Mesenchymal stem cell (in vitro differentiated cells and primary cell): ENCODE results near the gene ARID1A.
A peak's percentile ranks its signal among the peaks of the same experiment; 100 is the strongest.

ENCODE experiments used
- DNase-seq: peaks from one replicate; pipeline ENCODE4 v3.0.0-alpha.2; 2013
- H2AFZ ChIP-seq: one replicate; pipeline ENCODE4 v1.6.1; 2013; ENCODE audit warnings: low read depth, mild to moderate bottlenecking, control low read depth, inconsistent platforms, low read length, moderate library complexity
- H2AK5ac ChIP-seq: 2 replicates; pipeline ENCODE4 v1.6.1; 2013; ENCODE audit warnings: low read length, moderate library complexity, mild to moderate bottlenecking, inconsistent platforms; ENCODE audit not compliant: severe bottlenecking
- H2BK120ac ChIP-seq: one replicate; pipeline ENCODE4 v1.6.1; 2013; ENCODE audit warnings: low read depth, mild to moderate bottlenecking, inconsistent platforms, low read length, moderate library complexity
- H2BK12ac ChIP-seq, 2 experiments: one replicate each; pipeline ENCODE4 v1.6.1; 2013; ENCODE audit warnings: inconsistent platforms in 2 of 2, low read length in 2 of 2, mild to moderate bottlenecking in 2 of 2, moderate library complexity in 2 of 2, control low read depth in 1 of 2
- H2BK15ac ChIP-seq: one replicate; pipeline ENCODE4 v1.6.1; 2013; ENCODE audit warnings: mild to moderate bottlenecking, low read depth, inconsistent platforms; ENCODE audit not compliant: poor library complexity, severe bottlenecking
- H2BK5ac ChIP-seq: 2 replicates; pipeline ENCODE4 v1.6.1; 2013; ENCODE audit warnings: low read depth, mild to moderate bottlenecking, low read length, control low read depth, inconsistent platforms; ENCODE audit not compliant: poor library complexity, severe bottlenecking
- H3K14ac ChIP-seq, 2 experiments: one replicate each; pipeline ENCODE4 v1.6.1; 2013; ENCODE audit warnings: inconsistent platforms in 2 of 2, low read length in 2 of 2, control low read depth in 1 of 2, mild to moderate bottlenecking in 1 of 2, moderate library complexity in 1 of 2
- H3K18ac ChIP-seq, 2 experiments: one replicate each; pipeline ENCODE4 v1.6.1; 2013; ENCODE audit warnings: inconsistent platforms in 2 of 2, low read length in 2 of 2, control low read depth in 1 of 2, low read depth in 1 of 2, mild to moderate bottlenecking in 1 of 2
- H3K23ac ChIP-seq, 2 experiments: one replicate each; pipeline ENCODE4 v1.6.1; 2013; ENCODE audit warnings: inconsistent platforms in 2 of 2, low read length in 2 of 2, mild to moderate bottlenecking in 2 of 2, moderate library complexity in 2 of 2, control low read depth in 1 of 2
- H3K27ac ChIP-seq: 2 replicates; pipeline ENCODE4 v1.5.1; 2013; ENCODE audit warnings: mild to moderate bottlenecking, moderate library complexity, low read length, control low read depth, inconsistent platforms; ENCODE audit not compliant: poor library complexity, severe bottlenecking
- H3K27me3 ChIP-seq, 2 experiments: 2 replicates each; pipeline versions ENCODE4 v1.6.1 to v1.7.0; 2013; ENCODE audit warnings: low read length in 2 of 2, mild to moderate bottlenecking in 2 of 2, moderate library complexity in 2 of 2, control low read depth in 1 of 2, inconsistent platforms in 1 of 2; ENCODE audit not compliant: control insufficient read depth in 1 of 2, insufficient read depth in 1 of 2
- H3K36me3 ChIP-seq, 2 experiments: 2 replicates each; pipeline versions ENCODE4 v1.6.1 to v1.7.0; 2013; ENCODE audit warnings: low read length in 2 of 2, control low read depth in 1 of 2, inconsistent platforms in 1 of 2, low read depth in 1 of 2, mild to moderate bottlenecking in 1 of 2; ENCODE audit not compliant: insufficient read depth in 2 of 2, control insufficient read depth in 1 of 2
- H3K4ac ChIP-seq, 2 experiments: one replicate each; pipeline ENCODE4 v1.6.1; 2013; ENCODE audit warnings: inconsistent platforms in 2 of 2, low read length in 2 of 2, mild to moderate bottlenecking in 2 of 2, moderate library complexity in 2 of 2, control low read depth in 1 of 2, low read depth in 1 of 2
- H3K4me1 ChIP-seq: 2 replicates; pipeline ENCODE4 v1.6.1; 2013; ENCODE audit warnings: low read depth, low read length, control low read depth; ENCODE audit not compliant: control insufficient read depth, insufficient read depth
- H3K4me2 ChIP-seq: 2 replicates; pipeline ENCODE4 v1.6.1; 2013; ENCODE audit warnings: low read length, mild to moderate bottlenecking, inconsistent platforms; ENCODE audit not compliant: poor library complexity, severe bottlenecking
- H3K4me3 ChIP-seq, 2 experiments: 2 replicates each; pipeline versions ENCODE4 v1.5.1 to v1.7.0; 2013; ENCODE audit warnings: low read length in 2 of 2, mild to moderate bottlenecking in 2 of 2, control low read depth in 1 of 2, low read depth in 1 of 2; ENCODE audit not compliant: insufficient read depth in 1 of 2
- H3K79me1 ChIP-seq: replicated peaks from 2 replicates; pipeline ENCODE4 v1.6.1; 2013; ENCODE audit warnings: mild to moderate bottlenecking, control low read depth, low read length, inconsistent platforms; ENCODE audit not compliant: poor library complexity, severe bottlenecking
- H3K9ac ChIP-seq: 2 replicates; pipeline ENCODE4 v1.7.0; 2013; ENCODE audit warnings: mild to moderate bottlenecking, low read length, moderate library complexity
- H3K9me3 ChIP-seq: 2 replicates; pipeline ENCODE4 v1.7.0; 2013; ENCODE audit warnings: mild to moderate bottlenecking, low read length; ENCODE audit not compliant: control insufficient read depth
- H4K8ac ChIP-seq: one replicate; pipeline ENCODE4 v1.6.1; 2013; ENCODE audit warnings: inconsistent platforms, mild to moderate bottlenecking, low read length, moderate library complexity
- H4K91ac ChIP-seq: one replicate; pipeline ENCODE4 v1.6.1; 2013; ENCODE audit warnings: mild to moderate bottlenecking, low read length, inconsistent platforms
- WGBS: methylation state at CpG from one replicate; pipeline ENCODE4 v1.1.7; 2013; ENCODE audit warnings: mixed read lengths; 5-methylcytosine and 5-hydroxymethylcytosine counted together

ARID1A gene

DNA sequence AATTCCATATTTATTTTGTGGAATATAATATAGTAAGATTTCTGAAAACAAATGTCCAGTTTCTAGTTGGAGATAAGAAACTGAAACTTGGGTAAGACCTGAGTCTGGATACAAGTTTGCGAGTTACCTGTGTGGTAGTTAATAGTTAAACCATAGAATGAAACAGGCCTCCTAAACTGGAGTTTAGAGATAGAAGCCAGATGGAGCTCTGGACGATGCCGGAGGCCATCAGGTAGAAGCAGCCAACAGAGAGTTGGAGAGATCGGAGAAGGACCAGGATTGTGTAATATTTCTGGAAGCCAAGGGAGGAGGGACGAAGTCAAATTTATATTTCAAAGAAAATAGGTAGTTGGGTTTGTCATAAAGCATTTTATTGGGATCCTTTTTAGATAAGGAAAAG, 45.1 kb downstream of the ARID1A start:
- Histone ChIP-seq H2AFZ (no peak overlapping the region), H3K4ac (no peak overlapping the region), H2BK120ac (no peak overlapping the region), H2BK12ac (no peak overlapping the region), H2BK5ac (no peak overlapping the region), H3K79me1 (peaks cover 16% of the 10 kb centered on the region), H3K14ac (no peak overlapping the region), H3K36me3 (peaks cover 16 to 55% of the 10 kb centered on the region in 2 experiments), H2BK15ac (no peak overlapping the region), H4K8ac (no peak overlapping the region), H3K27ac (no peak overlapping the region), H3K9me3 (no peaks in the 10 kb centered on the region), H3K4me3 (no peak overlapping the region), H3K27me3 (no peaks in the 10 kb centered on the region), H3K23ac (no peak overlapping the region), H4K91ac (no peak overlapping the region), H2AK5ac (no peak overlapping the region), H3K9ac (no peak overlapping the region), H3K18ac (no peak overlapping the region), H3K4me1 (peaks cover 4% of the 10 kb centered on the region), H3K4me2 (no peak overlapping the region)
- 97% methylated on average over 5 of the region's 5 CpGs for WGBS
- no peak for DNase-seq

- Histone ChIP-seq H3K9ac (peak overlapping the region; percentile 3), H3K36me3 (peaks cover 9 to 52% of the 10 kb centered on the region in 2 experiments), H3K27ac (peak overlapping the region; percentile 58), H3K4me1 (peaks cover 4% of the 10 kb centered on the region), H3K4me3 (no peak overlapping the region), H3K18ac (no peak overlapping the region), H4K91ac (no peak overlapping the region), H2BK12ac (no peak overlapping the region), H3K9me3 (no peaks in the 10 kb centered on the region), H2BK5ac (no peak overlapping the region), H3K4ac (no peak overlapping the region), H3K14ac (no peak overlapping the region), H2AK5ac (no peak overlapping the region), H3K4me2 (no peak overlapping the region), H4K8ac (no peak overlapping the region), H2BK15ac (no peak overlapping the region), H2AFZ (no peak overlapping the region), H3K23ac (no peak overlapping the region), H3K27me3 (no peaks in the 10 kb centered on the region), H3K79me1 (peaks cover 17% of the 10 kb centered on the region), H2BK120ac (no peak overlapping the region)
- WGBS = 96% methylated on average over 3 of the region's 8 CpGs
- DNase-seq = no peak
Measured at GRCh38 chr1:26743426-26744059, 47.7 kb downstream of the ARID1A start.

DNA sequence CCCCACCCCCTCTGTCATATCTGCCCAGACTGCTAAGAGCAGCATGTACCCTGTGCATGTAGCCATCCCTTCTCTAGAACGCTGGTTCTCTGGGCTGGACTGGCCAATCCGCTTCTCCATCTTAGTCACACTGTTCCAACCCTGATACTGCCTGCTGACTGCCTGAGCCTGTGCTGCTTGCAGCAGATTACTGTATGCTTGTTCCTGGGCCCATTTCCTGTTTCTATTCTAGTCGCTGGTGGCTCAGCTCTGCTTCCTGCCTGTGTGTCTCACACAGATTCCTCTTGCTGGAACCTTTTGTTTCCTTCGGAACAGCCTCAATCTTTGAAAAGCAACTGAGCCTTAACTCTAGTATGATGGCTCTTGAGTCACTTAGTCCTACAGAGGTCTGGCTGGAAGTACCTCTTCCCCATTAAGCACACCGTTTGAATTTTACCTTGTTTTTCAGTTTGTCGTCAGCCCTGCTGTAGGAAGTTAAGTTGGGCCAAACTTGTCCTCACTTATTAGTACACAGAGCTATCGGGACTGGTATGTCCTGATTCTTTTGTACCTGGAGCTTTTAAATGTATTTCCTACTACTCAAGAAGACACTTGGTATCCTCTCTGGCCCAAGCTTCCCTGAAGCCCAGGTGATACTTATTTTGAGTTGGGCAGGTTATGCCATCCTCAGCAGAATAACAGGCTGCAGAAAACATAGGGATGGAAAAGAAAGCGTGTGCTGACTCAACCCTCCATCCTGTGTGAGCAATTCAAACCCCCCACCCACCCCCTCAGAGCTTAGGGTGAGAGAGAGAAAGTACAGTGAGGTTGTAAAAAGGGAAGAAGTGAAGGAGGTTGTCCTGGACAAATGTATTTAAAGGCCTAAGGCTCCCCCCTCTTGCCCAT, 48.5 kb downstream of the ARID1A start:
- no peak overlapping the region for H2BK15ac ChIP-seq
- peak overlapping the region; percentile 56 for H3K9ac ChIP-seq
- H3K4me3 ChIP-seq = peak overlapping the region in 1 of 2 experiments; percentile 36
- H3K4me2 ChIP-seq = no peak overlapping the region
- no peak overlapping the region for H2AK5ac ChIP-seq
- peak overlapping the region; percentile 78 for H4K8ac ChIP-seq
- DNase-seq = peak; percentile 93
- H3K27ac ChIP-seq = peak overlapping the region; percentile 58
- no peak overlapping the region for H3K14ac ChIP-seq
- H2AFZ ChIP-seq = no peak overlapping the region
- 21% methylated on average over 6 of the region's 8 CpGs for WGBS
- no peaks in the 10 kb centered on the region for H3K27me3 ChIP-seq
- H2BK120ac ChIP-seq = no peak overlapping the region
- peaks cover 21% of the 10 kb centered on the region for H3K79me1 ChIP-seq
- H3K4ac ChIP-seq = peak overlapping the region in 1 of 2 experiments; percentile 71
- no peaks in the 10 kb centered on the region for H3K9me3 ChIP-seq
- no peak overlapping the region for H4K91ac ChIP-seq
- no peak overlapping the region for H3K23ac ChIP-seq
- peaks cover 4% of the 10 kb centered on the region for H3K4me1 ChIP-seq
- peak overlapping the region in 1 of 2 experiments; percentile 86 for H3K18ac ChIP-seq
- H2BK5ac ChIP-seq = no peak overlapping the region
- no peak overlapping the region for H2BK12ac ChIP-seq
- H3K36me3 ChIP-seq = peaks cover 12 to 51% of the 10 kb centered on the region in 2 experiments

DNA sequence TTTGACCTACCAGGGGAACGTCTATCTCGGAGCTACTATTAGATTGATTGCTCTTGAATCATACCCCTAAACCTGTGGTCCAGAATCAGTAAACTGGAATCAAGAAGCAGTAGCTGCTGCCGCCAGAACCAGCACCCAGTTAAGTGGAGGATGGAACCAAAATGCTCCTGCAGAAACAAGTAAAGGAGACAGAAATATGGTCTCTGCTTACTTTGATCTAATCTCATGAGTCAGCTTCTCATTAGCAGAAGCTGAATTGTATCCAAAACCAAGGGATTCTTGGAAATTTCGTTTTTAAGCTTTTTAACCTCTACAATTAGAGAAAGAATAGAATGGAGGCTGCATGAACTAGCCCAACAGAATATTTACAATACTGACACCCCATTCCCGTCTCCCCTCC, 49.4 kb downstream of the ARID1A start:
- no peaks in the 10 kb centered on the region for H3K27me3 ChIP-seq
- WGBS = 79% methylated on average over 4 of the region's 5 CpGs
- no peak overlapping the region for H2BK120ac ChIP-seq
- H2BK5ac ChIP-seq = no peak overlapping the region
- H3K36me3 ChIP-seq = peaks cover 17 to 50% of the 10 kb centered on the region in 2 experiments
- H3K4me1 ChIP-seq = peaks cover 4% of the 10 kb centered on the region
- no peak for DNase-seq
- peak overlapping the region; percentile 56 for H3K9ac ChIP-seq
- no peak overlapping the region for H4K91ac ChIP-seq
- H2BK12ac ChIP-seq = no peak overlapping the region
- no peak overlapping the region for H2AFZ ChIP-seq
- H3K27ac ChIP-seq = peak overlapping the region; percentile 1
- no peak overlapping the region for H3K23ac ChIP-seq
- H4K8ac ChIP-seq = no peak overlapping the region
- H3K18ac ChIP-seq = no peak overlapping the region
- no peak overlapping the region for H3K14ac ChIP-seq
- peak overlapping the region in 1 of 2 experiments; percentile 36 for H3K4me3 ChIP-seq
- no peak overlapping the region for H3K4me2 ChIP-seq
- no peak overlapping the region for H2AK5ac ChIP-seq
- H2BK15ac ChIP-seq = no peak overlapping the region
- H3K9me3 ChIP-seq = no peaks in the 10 kb centered on the region
- H3K4ac ChIP-seq = no peak overlapping the region
- peaks cover 26% of the 10 kb centered on the region for H3K79me1 ChIP-seq
